KMS-11 (cell line): ENCODE measurements around the gene UMODL1.

Experiments used
- H2AFZ ChIP-seq: fragments of 200-600 bp; sonication (generic); 2 replicates; pipeline ENCODE4 v1.6.1; 2016; ENCODE audit warnings: antibody characterized with exemption, mixed run types, low read depth
- H3K27ac ChIP-seq: fragments of 200-600 bp; sonication (generic); 2 replicates; pipeline ENCODE4 v1.6.1; 2016; ENCODE audit warnings: mild to moderate bottlenecking, mixed run types
- H3K27me3 ChIP-seq: fragments of 200-600 bp; sonication (generic); 2 replicates; pipeline ENCODE4 v1.6.1; 2017; ENCODE audit warnings: mild to moderate bottlenecking, low read depth, mixed run types, moderate library complexity; ENCODE audit not compliant: insufficient read depth
- H3K36me3 ChIP-seq: fragments of 200-600 bp; sonication (generic); 2 replicates; pipeline ENCODE4 v1.6.1; 2017; ENCODE audit warnings: mild to moderate bottlenecking, mixed run types; ENCODE audit not compliant: insufficient read depth
- H3K4me1 ChIP-seq: fragments of 200-600 bp; sonication (generic); 2 replicates; pipeline ENCODE4 v1.6.1; 2016; ENCODE audit warnings: mild to moderate bottlenecking, low read depth, mixed run types; ENCODE audit not compliant: poor library complexity, severe bottlenecking
- H3K4me2 ChIP-seq: fragments of 200-600 bp; sonication (generic); 2 replicates; pipeline ENCODE4 v1.7.0; 2016; ENCODE audit warnings: mild to moderate bottlenecking, mixed run types
- H3K4me3 ChIP-seq: fragments of 200-600 bp; sonication (generic); IDR thresholded peaks from 2 replicates; pipeline ENCODE4 v1.6.1; 2017; ENCODE audit warnings: low read depth, low read length, mixed read lengths; ENCODE audit not compliant: insufficient read depth
- H3K79me2 ChIP-seq: fragments of 200-600 bp; sonication (generic); 2 replicates; pipeline ENCODE4 v1.6.1; 2016; ENCODE audit warnings: low read depth, mixed run types; ENCODE audit not compliant: insufficient read depth
- H3K9ac ChIP-seq: fragments of 200-600 bp; sonication (generic); 2 replicates; pipeline ENCODE4 v1.6.1; 2016; ENCODE audit warnings: mild to moderate bottlenecking, mixed run types
- H4K20me1 ChIP-seq: fragments of 200-600 bp; sonication (generic); 2 replicates; pipeline ENCODE4 v1.6.1; 2016; ENCODE audit warnings: mild to moderate bottlenecking, mixed run types; ENCODE audit not compliant: insufficient read depth
- CTCF ChIP-seq: fragments of 200-600 bp; sonication (generic); conservative IDR thresholded peaks from 2 replicates; pipeline ENCODE4 v1.6.1; 2017; ENCODE audit warnings: low read depth, mild to moderate bottlenecking, antibody characterized with exemption, low read length, moderate library complexity, mixed read lengths

The UMODL1 gene

GRCh38 chr21:42051788-42052187 lies 19.3 kb upstream of the UMODL1 start:
- no peak overlapping the region for H3K4me3 ChIP-seq
- H3K79me2 ChIP-seq, result no peaks in the 10 kb centered on the region
- H3K27me3 ChIP-seq, result peaks cover 8% of the 10 kb centered on the region; the same call in 1 of the 2 replicates
- no peak overlapping the region for H3K27ac ChIP-seq
- no peak overlapping the region for H3K9ac ChIP-seq
- TF ChIP-seq CTCF, result no peak
- H3K4me2 ChIP-seq, result no peak overlapping the region
- H4K20me1 ChIP-seq, result no peaks in the 10 kb centered on the region
- no peaks in the 10 kb centered on the region for H3K4me1 ChIP-seq
- no peak overlapping the region for H2AFZ ChIP-seq
- H3K36me3 ChIP-seq, result no peaks in the 10 kb centered on the region

GRCh38 chr21:42055425-42055824 lies 15.7 kb upstream of the UMODL1 start:
- H3K27ac ChIP-seq, result no peak overlapping the region
- no peaks in the 10 kb centered on the region for H3K79me2 ChIP-seq
- no peaks in the 10 kb centered on the region for H3K36me3 ChIP-seq
- peaks cover 18% of the 10 kb centered on the region; the same call in 1 of the 2 replicates for H3K27me3 ChIP-seq
- TF ChIP-seq CTCF, result no peak
- H4K20me1 ChIP-seq, result no peaks in the 10 kb centered on the region
- H3K9ac ChIP-seq, result no peak overlapping the region
- H3K4me3 ChIP-seq, result no peak overlapping the region
- H2AFZ ChIP-seq, result no peak overlapping the region
- H3K4me1 ChIP-seq, result no peaks in the 10 kb centered on the region
- no peak overlapping the region for H3K4me2 ChIP-seq

- H3K4me2 ChIP-seq, result no peak overlapping the region
- no peaks in the 10 kb centered on the region for H4K20me1 ChIP-seq
- peaks cover 2% of the 10 kb centered on the region for H3K4me1 ChIP-seq
- H2AFZ ChIP-seq, result no peak overlapping the region
- H3K4me3 ChIP-seq, result no peak overlapping the region
- no peaks in the 10 kb centered on the region for H3K79me2 ChIP-seq
- H3K27ac ChIP-seq, result no peak overlapping the region
- TF ChIP-seq CTCF, result no peak
- no peak overlapping the region for H3K9ac ChIP-seq
- no peaks in the 10 kb centered on the region for H3K36me3 ChIP-seq
- peaks cover 18% of the 10 kb centered on the region; the same call in 1 of the 2 replicates for H3K27me3 ChIP-seq
These were observed 14.6 kb upstream of the UMODL1 start for GRCh38 chr21:42056468-42056867.

- Histone ChIP-seq H3K27ac (no peak overlapping the region), H3K36me3 (no peaks in the 10 kb centered on the region), H3K27me3 (peaks cover 18% of the 10 kb centered on the region; the same call in 1 of the 2 replicates), H3K79me2 (no peaks in the 10 kb centered on the region), H3K9ac (no peak overlapping the region), H2AFZ (no peak overlapping the region), H3K4me2 (no peak overlapping the region), H4K20me1 (no peaks in the 10 kb centered on the region), H3K4me3 (no peak overlapping the region), H3K4me1 (peaks cover 9% of the 10 kb centered on the region)
- TF ChIP-seq CTCF, result no peak
These were observed 14.0 kb upstream of the UMODL1 start for GRCh38 chr21:42056996-42057689.
